ENCODE measurements around the gene LCP2. TPM values are rescaled to one million over a fixed set of nuclear protein-coding genes. Genes with fewer than 3 reads are reported as not detected.

LCP2 gene
- total RNA-seq, 1 experiment from 2014 or later = not detected

DNA sequence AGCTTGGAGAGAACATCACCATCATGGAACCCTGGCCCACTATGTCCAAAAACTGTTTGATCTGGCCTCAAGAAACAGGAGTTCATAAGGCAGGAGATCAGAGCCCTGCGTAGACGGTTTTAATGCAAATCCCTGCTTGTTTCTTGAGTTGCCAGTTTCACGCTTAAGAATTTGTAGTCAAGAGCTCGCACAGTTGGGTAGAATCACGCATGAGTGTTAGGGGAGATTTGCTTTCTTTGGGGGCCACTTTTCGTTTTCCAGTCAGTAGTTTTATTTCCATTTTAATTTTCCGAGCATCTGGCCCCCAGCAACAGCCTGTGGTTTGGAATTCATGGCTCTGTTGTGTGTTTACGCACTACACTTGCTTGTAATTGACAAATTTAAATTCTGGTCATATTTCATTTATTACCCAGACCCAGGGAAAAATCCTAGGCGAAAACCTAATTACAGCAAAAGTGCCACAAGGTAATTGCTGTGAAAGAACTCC is 71.4 kb downstream of the LCP2 start:
- H3K9me3 ChIP-seq (ENCODE audit: control insufficient read depth, low read depth, low read length) = no peaks in the 10 kb centered on the region
- H3K9ac ChIP-seq (ENCODE audit: extremely low read depth, insufficient read length, low read length) = no peak overlapping the region
- H2BK15ac ChIP-seq (ENCODE audit: low read depth, low read length) = no peak overlapping the region
- H3K36me3 Mint-ChIP-seq (ENCODE audit: insufficient read depth in 1 of 3, low read depth in 3 of 3) = no peaks in the 10 kb centered on the region
- no peak overlapping the region for H4K5ac ChIP-seq (ENCODE audit: insufficient read length, low read depth, low read length)
- no peak overlapping the region for H3K56ac ChIP-seq (ENCODE audit: insufficient read length, low read depth, low read length)
- no CpG with 5 or more reads among the region's 9 CpGs for WGBS (ENCODE audit: extremely low coverage, insufficient read length, low lambda C conversion rate)
- H3K79me2 ChIP-seq (ENCODE audit: insufficient read depth, low read length) = no peaks in the 10 kb centered on the region
- no peaks in the 10 kb centered on the region for H3K23me2 ChIP-seq (ENCODE audit: insufficient read length, low read depth, low read length, poor library complexity, severe bottlenecking)
- no peak overlapping the region for H3K14ac ChIP-seq (ENCODE audit: insufficient read depth, low read length)
- H3K4me3 Mint-ChIP-seq = no peak overlapping the region
- no peak overlapping the region for H3K4me2 ChIP-seq (ENCODE audit: insufficient read depth, insufficient read length, low read length)
- no peak overlapping the region for H2BK20ac ChIP-seq (ENCODE audit: low read depth, low read length, poor library complexity, severe bottlenecking)
- H3K4ac ChIP-seq (ENCODE audit: low read depth, low read length) = no peak overlapping the region
- H4K91ac ChIP-seq (ENCODE audit: insufficient read length, low read depth, low read length) = no peak overlapping the region
- peak overlapping the region; percentile 35 for H2AFZ ChIP-seq (ENCODE audit: low read length)
- no peaks in the 10 kb centered on the region for H3K79me1 ChIP-seq (ENCODE audit: insufficient read depth, low read depth, low read length, poor library complexity, severe bottlenecking)
- no peaks in the 10 kb centered on the region for H3K27me3 ChIP-seq (ENCODE audit: insufficient read depth, low read length)
- no peak overlapping the region for H3K27ac Mint-ChIP-seq
- no peak overlapping the region for H3K27ac ChIP-seq (ENCODE audit: insufficient read length, low read depth, low read length)
- H3K4me1 Mint-ChIP-seq = peaks cover 29 to 35% of the 10 kb centered on the region in 2 experiments
- H2BK5ac ChIP-seq (ENCODE audit: insufficient read length, low read length) = no peak overlapping the region
- H3T11ph ChIP-seq (ENCODE audit: low read length) = no peak overlapping the region
- TF ChIP-seq, protein P1, sequence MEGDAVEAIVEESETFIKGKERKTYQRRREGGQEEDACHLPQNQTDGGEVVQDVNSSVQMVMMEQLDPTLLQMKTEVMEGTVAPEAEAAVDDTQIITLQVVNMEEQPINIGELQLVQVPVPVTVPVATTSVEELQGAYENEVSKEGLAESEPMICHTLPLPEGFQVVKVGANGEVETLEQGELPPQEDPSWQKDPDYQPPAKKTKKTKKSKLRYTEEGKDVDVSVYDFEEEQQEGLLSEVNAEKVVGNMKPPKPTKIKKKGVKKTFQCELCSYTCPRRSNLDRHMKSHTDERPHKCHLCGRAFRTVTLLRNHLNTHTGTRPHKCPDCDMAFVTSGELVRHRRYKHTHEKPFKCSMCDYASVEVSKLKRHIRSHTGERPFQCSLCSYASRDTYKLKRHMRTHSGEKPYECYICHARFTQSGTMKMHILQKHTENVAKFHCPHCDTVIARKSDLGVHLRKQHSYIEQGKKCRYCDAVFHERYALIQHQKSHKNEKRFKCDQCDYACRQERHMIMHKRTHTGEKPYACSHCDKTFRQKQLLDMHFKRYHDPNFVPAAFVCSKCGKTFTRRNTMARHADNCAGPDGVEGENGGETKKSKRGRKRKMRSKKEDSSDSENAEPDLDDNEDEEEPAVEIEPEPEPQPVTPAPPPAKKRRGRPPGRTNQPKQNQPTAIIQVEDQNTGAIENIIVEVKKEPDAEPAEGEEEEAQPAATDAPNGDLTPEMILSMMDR (conservative IDR thresholded peaks at IDR 0.05) = no peak
- no peak overlapping the region for H4K8ac ChIP-seq (replicated peaks; ENCODE audit: insufficient read length, low read depth, low read length)
- no peaks in the 10 kb centered on the region for H4K20me1 ChIP-seq (ENCODE audit: control insufficient read depth, insufficient read depth, insufficient read length)
- no peaks in the 10 kb centered on the region for H3K27me3 Mint-ChIP-seq (ENCODE audit: low read depth)
- no peak overlapping the region for H2BK120ac ChIP-seq (ENCODE audit: low read depth, low read length, poor library complexity, severe bottlenecking)
- no peak for DNase-seq
- H3K18ac ChIP-seq (ENCODE audit: insufficient read length, low read depth, low read length) = no peak overlapping the region
- no peak overlapping the region for H3K23ac ChIP-seq (ENCODE audit: insufficient read length, low read depth, low read length)
- H3K9me3 Mint-ChIP-seq = no peaks in the 10 kb centered on the region; a peak in 1 of 5 replicates
- no peak overlapping the region for H2BK12ac ChIP-seq (ENCODE audit: insufficient read length, low read depth, low read length)
- no peak overlapping the region for H2AK5ac ChIP-seq (ENCODE audit: insufficient read length, low read length)
- no peaks in the 10 kb centered on the region; the same call in 1 of the 2 replicates for H3K4me1 ChIP-seq (ENCODE audit: insufficient read depth, low read length)

Measured in H9 (cell line).